GM23248 (cell line): Measurements from ENCODE around the gene WNT1. TPM values are rescaled to one million over a fixed set of nuclear protein-coding genes. Genes with fewer than 3 reads are reported as not detected.

Experiments used
- DNase-seq: peaks from one replicate; pipeline ENCODE4 v3.0.0-alpha.2; 2015
- H2AFZ ChIP-seq: fragments of 200-600 bp; sonication (generic); 2 replicates; pipeline ENCODE4 v1.6.1; 2016; ENCODE audit warnings: antibody characterized with exemption
- H3F3A ChIP-seq: fragments of 200-600 bp; sonication (generic); 2 replicates; pipeline ENCODE4 v1.6.1; 2016; ENCODE audit warnings: mild to moderate bottlenecking, antibody characterized with exemption, mixed run types; ENCODE audit not compliant: insufficient read depth
- H3K27ac ChIP-seq: fragments of 200-600 bp; sonication (generic); 2 replicates; pipeline ENCODE4 v1.5.1; 2016; ENCODE audit warnings: mild to moderate bottlenecking
- H3K27me3 ChIP-seq: fragments of 200-600 bp; sonication (generic); replicated peaks from 2 replicates; pipeline ENCODE4 v1.6.1; 2016; ENCODE audit warnings: mild to moderate bottlenecking; ENCODE audit not compliant: insufficient read depth
- H3K36me3 ChIP-seq: fragments of 200-600 bp; sonication (generic); 2 replicates; pipeline ENCODE4 v1.6.1; 2016; ENCODE audit warnings: low read depth, mild to moderate bottlenecking
- H3K4me1 ChIP-seq: fragments of 200-600 bp; sonication (generic); 2 replicates; pipeline ENCODE4 v1.6.1; 2016; ENCODE audit warnings: mild to moderate bottlenecking; ENCODE audit not compliant: insufficient read depth
- H3K4me2 ChIP-seq: fragments of 200-600 bp; sonication (generic); one replicate; pipeline ENCODE4 v1.6.1; 2016; ENCODE audit warnings: mild to moderate bottlenecking; ENCODE audit not compliant: unreplicated experiment
- H3K4me3 ChIP-seq: fragments of 200-600 bp; sonication (generic); 2 replicates; pipeline ENCODE4 v1.5.1; 2016; ENCODE audit warnings: mild to moderate bottlenecking
- H3K79me2 ChIP-seq: fragments of 200-600 bp; sonication (generic); 2 replicates; pipeline ENCODE4 v1.6.1; 2016; ENCODE audit warnings: mild to moderate bottlenecking; ENCODE audit not compliant: insufficient read depth
- H3K9ac ChIP-seq: fragments of 200-600 bp; sonication (generic); 2 replicates; pipeline ENCODE4 v1.6.1; 2016; ENCODE audit warnings: mild to moderate bottlenecking
- H3K9me2 ChIP-seq: fragments of 200-600 bp; sonication (generic); 2 replicates; pipeline ENCODE4 v1.6.1; 2016; ENCODE audit warnings: mixed run types, mild to moderate bottlenecking, moderate library complexity; ENCODE audit not compliant: insufficient read depth
- H3K9me3 ChIP-seq: fragments of 200-600 bp; sonication (generic); one replicate; pipeline ENCODE4 v1.6.1; 2017; ENCODE audit warnings: low read depth
- H4K20me1 ChIP-seq: fragments of 200-600 bp; sonication (generic); 2 replicates; pipeline ENCODE4 v1.6.0; 2016; ENCODE audit not compliant: insufficient read depth
- EZH2 ChIP-seq: fragments of 200-600 bp; sonication (generic); IDR thresholded peaks from 2 replicates; pipeline ENCODE4 v1.6.1; 2018; ENCODE audit warnings: antibody characterized with exemption, mild to moderate bottlenecking; ENCODE audit not compliant: insufficient read depth, poor library complexity, severe bottlenecking
- EZH2phosphoT487 ChIP-seq: fragments of 200-600 bp; sonication (generic); IDR thresholded peaks from 2 replicates; pipeline ENCODE4 v1.6.1; 2018; ENCODE audit warnings: antibody characterized with exemption, moderate library complexity, mild to moderate bottlenecking, low read depth; ENCODE audit not compliant: insufficient read depth
- WGBS, 2 experiments: methylation state at CpG; one replicate each; pipeline ENCODE4 v1.1.6; 2015 to 2017; ENCODE audit warnings: low lambda C conversion rate in 2 of 2, low coverage in 1 of 2; ENCODE audit errors: missing lambda C conversion rate in 2 of 2; 5-methylcytosine and 5-hydroxymethylcytosine counted together
- in situ Hi-C: fragments of 300-500 bp; cut with MboI; formaldehyde crosslinking; loops from 2 replicates; pipeline ENCODE4 v1.15.0; 2020
- polyA plus RNA-seq: library from polyadenylated mRNA; unstranded; fragments of >200 nt; fragmentation: Nextera tagmentation; extraction: Ambion mirVana; gene quantifications from 2 replicates; pipeline ENCODE4 v1.2.1, GENCODE V29; 2016
- total RNA-seq: library from RNA; depleted of rRNA; stranded (reverse); fragments of >200 nt; shearing (Covaris generic); gene quantifications from 2 replicates; pipeline ENCODE4 v1.2.3, GENCODE V29; 2014

The WNT1 gene
- total and polyA plus RNA-seq, 2 experiments from 2014 or later, result not detected

DNA sequence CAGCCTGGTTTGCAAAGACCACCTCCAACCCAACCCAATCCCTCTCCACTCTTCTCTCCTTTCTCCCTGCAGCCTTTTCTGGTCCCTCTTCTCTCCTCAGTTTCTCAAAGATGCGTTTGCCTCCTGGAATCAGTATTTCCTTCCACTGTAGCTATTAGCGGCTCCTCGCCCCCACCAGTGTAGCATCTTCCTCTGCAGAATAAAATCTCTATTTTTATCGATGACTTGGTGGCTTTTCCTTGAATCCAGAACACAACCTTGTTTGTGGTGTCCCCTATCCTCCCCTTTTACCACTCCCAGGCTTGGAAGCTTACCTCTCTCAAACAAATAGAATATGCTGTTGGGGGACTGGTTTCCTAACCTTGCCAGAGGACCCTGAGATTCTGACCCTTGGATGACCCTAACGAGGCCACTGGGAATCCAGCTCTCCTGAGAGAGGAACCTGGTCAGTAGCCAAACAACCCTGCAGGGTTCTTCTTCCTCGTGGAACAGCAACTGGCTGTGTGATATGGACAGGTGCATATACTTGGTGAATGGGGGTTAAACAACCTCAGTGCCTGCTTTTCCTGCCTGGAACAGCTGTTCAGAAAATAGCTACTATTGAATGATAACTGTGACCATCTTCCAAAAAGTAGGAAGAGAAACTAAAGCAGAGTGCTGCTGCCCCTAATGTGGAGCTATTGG is 4.4 kb downstream of the WNT1 start:
- H3K9me3 ChIP-seq, result no peaks in the 10 kb centered on the region
- H3F3A ChIP-seq, result no peaks in the 10 kb centered on the region
- H3K27ac ChIP-seq, result no peak overlapping the region
- TF ChIP-seq EZH2phosphoT487, result no peak
- no peak for TF ChIP-seq EZH2
- H2AFZ ChIP-seq, result no peak overlapping the region
- H3K4me1 ChIP-seq, result peaks cover 11% of the 10 kb centered on the region; the same call in 1 of the 2 replicates
- in situ Hi-C loops, result no loop called here
- WGBS, 2 experiments, result 54 to 65% methylated on average over 6 of the region's 6 CpGs
- peaks cover 78% of the 10 kb centered on the region for H3K27me3 ChIP-seq
- H3K4me2 ChIP-seq, result no peak overlapping the region
- no peak overlapping the region for H3K4me3 ChIP-seq
- no peaks in the 10 kb centered on the region for H4K20me1 ChIP-seq
- H3K36me3 ChIP-seq, result no peaks in the 10 kb centered on the region
- no peak overlapping the region for H3K9ac ChIP-seq
- no peak for DNase-seq
- no peaks in the 10 kb centered on the region for H3K79me2 ChIP-seq
- no peaks in the 10 kb centered on the region for H3K9me2 ChIP-seq

DNA sequence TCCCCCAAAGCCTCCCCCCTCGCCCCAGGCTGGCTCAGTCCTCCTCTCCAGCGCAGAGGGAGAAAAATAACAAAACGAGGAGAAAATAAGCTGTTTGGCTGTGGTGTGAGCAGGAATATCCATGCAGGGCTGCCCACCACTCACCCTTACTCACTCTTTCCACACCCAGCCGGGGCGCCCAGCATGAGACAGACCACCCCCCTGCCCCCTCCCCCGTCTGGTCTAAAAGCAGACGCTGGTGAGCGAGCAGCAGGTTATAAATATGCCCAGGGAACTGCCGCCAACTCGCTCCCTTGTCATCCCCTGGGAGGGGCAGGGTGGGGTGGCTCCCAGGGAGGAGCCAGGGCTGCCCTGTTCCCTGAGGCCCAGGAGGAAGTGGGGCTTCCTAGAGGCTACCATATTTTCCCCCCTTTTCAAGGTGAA is 7.4 kb downstream of the WNT1 start:
- no peaks in the 10 kb centered on the region for H3K9me2 ChIP-seq
- no peak overlapping the region for H3K9ac ChIP-seq
- no peaks in the 10 kb centered on the region for H4K20me1 ChIP-seq
- peaks cover 72% of the 10 kb centered on the region for H3K27me3 ChIP-seq
- 5 to 6% methylated on average over 8 to 10 of the region's 10 CpGs for WGBS, 2 experiments
- H3K4me1 ChIP-seq, result no peaks in the 10 kb centered on the region
- H3K27ac ChIP-seq, result no peak overlapping the region
- H3F3A ChIP-seq, result no peaks in the 10 kb centered on the region
- in situ Hi-C loops, result no loop called here
- H3K36me3 ChIP-seq, result no peaks in the 10 kb centered on the region
- no peaks in the 10 kb centered on the region for H3K9me3 ChIP-seq
- TF ChIP-seq EZH2phosphoT487 (no peak), EZH2 (no peak)
- no peak overlapping the region for H2AFZ ChIP-seq
- no peaks in the 10 kb centered on the region for H3K79me2 ChIP-seq
- H3K4me3 ChIP-seq, result no peak overlapping the region
- no peak for DNase-seq
- no peak overlapping the region for H3K4me2 ChIP-seq

DNA sequence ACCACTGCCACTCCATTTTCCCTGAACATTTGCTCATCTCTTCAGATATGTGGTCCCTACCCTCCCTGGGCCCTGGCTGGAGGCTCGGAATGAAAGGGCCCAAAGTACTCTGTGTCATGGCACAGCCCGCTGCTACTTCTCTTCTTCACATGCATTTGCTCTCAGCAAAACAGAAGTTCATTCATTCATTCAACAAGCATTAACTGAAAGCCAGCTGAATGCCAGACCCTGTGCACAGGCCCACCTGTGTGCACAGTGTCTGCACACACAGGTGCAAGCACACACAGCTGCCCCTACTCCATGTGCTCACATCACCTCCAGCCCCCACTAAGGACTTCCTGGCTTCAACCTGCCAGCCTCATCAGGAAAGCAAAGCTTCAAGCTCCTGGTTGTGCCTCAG is 7.8 kb downstream of the WNT1 start:
- Histone ChIP-seq H3K4me1 (no peaks in the 10 kb centered on the region), H3K36me3 (no peaks in the 10 kb centered on the region), H4K20me1 (no peaks in the 10 kb centered on the region), H3K27ac (no peak overlapping the region), H3K4me3 (no peak overlapping the region), H3F3A (no peaks in the 10 kb centered on the region), H3K9me2 (no peaks in the 10 kb centered on the region), H3K9ac (no peak overlapping the region), H3K9me3 (no peaks in the 10 kb centered on the region), H2AFZ (no peak overlapping the region), H3K27me3 (peaks cover 68% of the 10 kb centered on the region), H3K4me2 (no peak overlapping the region), H3K79me2 (no peaks in the 10 kb centered on the region)
- 92 to 93% methylated on average over 2 of the region's 2 CpGs for WGBS, 2 experiments
- no peak for DNase-seq
- in situ Hi-C loops, result no loop called here
- TF ChIP-seq EZH2phosphoT487, result no peak
- TF ChIP-seq EZH2, result no peak

DNA sequence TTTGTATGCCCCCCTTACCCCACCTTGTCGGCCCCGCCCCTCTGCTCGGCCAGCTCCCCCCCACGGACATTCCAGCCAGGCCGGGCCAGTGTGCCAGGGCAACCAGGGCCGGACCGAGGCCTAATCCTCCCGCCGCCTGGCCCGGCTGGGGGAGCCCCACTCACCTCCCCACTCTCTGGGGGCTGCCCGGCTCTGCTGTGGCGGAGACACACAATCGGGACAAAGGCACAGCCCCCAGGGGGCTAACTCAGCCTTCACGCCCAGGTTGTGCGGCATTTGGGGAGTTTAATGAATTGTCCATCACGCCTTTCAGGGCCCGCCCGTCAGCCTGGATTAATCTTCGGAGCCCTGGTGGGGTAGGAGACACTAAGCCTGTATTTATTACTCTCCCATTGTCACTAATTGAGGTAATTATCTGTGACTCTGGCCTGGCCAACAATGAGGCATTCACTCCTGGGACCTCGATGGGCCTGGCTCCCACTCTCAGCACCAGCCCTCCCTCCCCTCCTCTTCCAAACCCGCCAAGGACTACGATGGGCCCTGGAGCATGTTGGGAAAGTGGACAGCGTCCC is 8.7 kb downstream of the WNT1 start:
- Histone ChIP-seq H3K27me3 (peaks cover 59% of the 10 kb centered on the region), H3K36me3 (no peaks in the 10 kb centered on the region), H3K4me3 (no peak overlapping the region), H3K9me3 (no peaks in the 10 kb centered on the region), H3K4me2 (no peak overlapping the region), H2AFZ (no peak overlapping the region), H3K9ac (no peak overlapping the region), H3K27ac (no peak overlapping the region), H4K20me1 (no peaks in the 10 kb centered on the region), H3K4me1 (no peaks in the 10 kb centered on the region), H3K79me2 (no peaks in the 10 kb centered on the region), H3K9me2 (no peaks in the 10 kb centered on the region), H3F3A (no peaks in the 10 kb centered on the region)
- DNase-seq, result no peak
- in situ Hi-C loops, result no loop called here
- TF ChIP-seq EZH2phosphoT487 (no peak), EZH2 (no peak)
- whole genome bisulfite sequencing, 2 experiments, result 41 to 48% methylated on average over 16 to 23 of the region's 23 CpGs
